Memory B cell (primary cell): Measurements from ENCODE around the gene KLHL29.

Experiments used
- ATAC-seq: fragments of 150-1000 bp; cut with Tn5 transposase; 2 replicates; pipeline ENCODE4 v1.10.0; 2021; ENCODE audit warnings: low read depth, mild to moderate bottlenecking, moderate library complexity
- DNase-seq, 2 donors: peaks; one replicate each; pipeline ENCODE4 v3.0.0; 2022; ENCODE audit warnings: low spot score in 2 of 2
- H3K27ac Mint-ChIP-seq: one replicate; pipeline ENCODE4 v1.8.0; 2022; ENCODE audit warnings: mild to moderate bottlenecking, moderate library complexity, mixed read lengths
- H3K27me3 Mint-ChIP-seq: one replicate; pipeline ENCODE4 v1.8.0; 2022; ENCODE audit warnings: mixed read lengths
- H3K36me3 Mint-ChIP-seq: one replicate; pipeline ENCODE4 v1.8.0; 2022; ENCODE audit warnings: mild to moderate bottlenecking, mixed read lengths
- H3K4me1 Mint-ChIP-seq: one replicate; pipeline ENCODE4 v1.8.0; 2022; ENCODE audit warnings: mixed read lengths
- H3K4me3 Mint-ChIP-seq: one replicate; pipeline ENCODE4 v1.8.0; 2022; ENCODE audit warnings: mild to moderate bottlenecking, moderate library complexity, mixed read lengths
- H3K9me3 Mint-ChIP-seq: one replicate; pipeline ENCODE4 v1.8.0; 2022; ENCODE audit warnings: mixed read lengths

Gene KLHL29

GRCh38 chr2:23543728-23544127 lies 158.7 kb downstream of the KLHL29 start:
- H3K4me1 Mint-ChIP-seq = no peaks in the 10 kb centered on the region
- no peaks in the 10 kb centered on the region for H3K9me3 Mint-ChIP-seq
- H3K27ac Mint-ChIP-seq = no peak overlapping the region
- H3K36me3 Mint-ChIP-seq = peaks cover 1% of the 10 kb centered on the region
- no peak overlapping the region for H3K4me3 Mint-ChIP-seq
- ATAC-seq = no peak
- DNase-seq = no peak
- peaks cover 7% of the 10 kb centered on the region for H3K27me3 Mint-ChIP-seq

- Mint-ChIP-seq H3K36me3 (peaks cover 1% of the 10 kb centered on the region), H3K27ac (no peak overlapping the region), H3K27me3 (peaks cover 5% of the 10 kb centered on the region), H3K4me3 (no peak overlapping the region), H3K9me3 (no peaks in the 10 kb centered on the region), H3K4me1 (no peaks in the 10 kb centered on the region)
- no peak for ATAC-seq
- DNase-seq = no peak
Measured at GRCh38 chr2:23544589-23545295, 159.8 kb downstream of the KLHL29 start.

- no peaks in the 10 kb centered on the region for H3K4me1 Mint-ChIP-seq
- no peak for DNase-seq
- H3K9me3 Mint-ChIP-seq = no peaks in the 10 kb centered on the region
- H3K27me3 Mint-ChIP-seq = peaks cover 4% of the 10 kb centered on the region
- peaks cover under 1% of the 10 kb centered on the region for H3K36me3 Mint-ChIP-seq
- no peak overlapping the region for H3K4me3 Mint-ChIP-seq
- no peak for ATAC-seq
- H3K27ac Mint-ChIP-seq = no peak overlapping the region
Measured at GRCh38 chr2:23545396-23545795, 160.4 kb downstream of the KLHL29 start.

- Mint-ChIP-seq H3K4me3 (no peak overlapping the region), H3K9me3 (no peaks in the 10 kb centered on the region), H3K27ac (no peak overlapping the region), H3K36me3 (no peaks in the 10 kb centered on the region), H3K4me1 (no peaks in the 10 kb centered on the region), H3K27me3 (peaks cover 4% of the 10 kb centered on the region)
- no peak for ATAC-seq
- DNase-seq = no peak
Measured at GRCh38 chr2:23545811-23546210, 160.8 kb downstream of the KLHL29 start.

GRCh38 chr2:23546913-23547312 lies 161.9 kb downstream of the KLHL29 start:
- no peak for ATAC-seq
- peaks cover 4% of the 10 kb centered on the region for H3K27me3 Mint-ChIP-seq
- H3K36me3 Mint-ChIP-seq = no peaks in the 10 kb centered on the region

GRCh38 chr2:23547725-23548124 lies 162.7 kb downstream of the KLHL29 start:
- no peak overlapping the region for H3K4me3 Mint-ChIP-seq
- H3K27ac Mint-ChIP-seq = no peak overlapping the region
- H3K4me1 Mint-ChIP-seq = no peaks in the 10 kb centered on the region
- H3K27me3 Mint-ChIP-seq = peaks cover 4% of the 10 kb centered on the region
- DNase-seq (no peak), ATAC-seq (no peak)
- H3K36me3 Mint-ChIP-seq = no peaks in the 10 kb centered on the region
- H3K9me3 Mint-ChIP-seq = no peaks in the 10 kb centered on the region

More at GRCh38 chr2:23546913-23547312, 161.9 kb downstream of the KLHL29 start:
- no peaks in the 10 kb centered on the region for H3K4me1 Mint-ChIP-seq
- H3K4me3 Mint-ChIP-seq = no peak overlapping the region
- no peak overlapping the region for H3K27ac Mint-ChIP-seq
- no peaks in the 10 kb centered on the region for H3K9me3 Mint-ChIP-seq
- no peak for DNase-seq

GRCh38 chr2:23548143-23548769 lies 163.3 kb downstream of the KLHL29 start:
- DNase-seq (no peak), ATAC-seq (no peak)
- H3K27ac Mint-ChIP-seq = no peak overlapping the region
- no peak overlapping the region for H3K4me3 Mint-ChIP-seq
- H3K9me3 Mint-ChIP-seq = no peaks in the 10 kb centered on the region
- H3K4me1 Mint-ChIP-seq = no peaks in the 10 kb centered on the region
- H3K27me3 Mint-ChIP-seq = peaks cover 4% of the 10 kb centered on the region
- no peaks in the 10 kb centered on the region for H3K36me3 Mint-ChIP-seq

- Mint-ChIP-seq H3K27ac (no peak overlapping the region), H3K4me3 (no peak overlapping the region), H3K4me1 (no peaks in the 10 kb centered on the region), H3K36me3 (no peaks in the 10 kb centered on the region), H3K9me3 (no peaks in the 10 kb centered on the region), H3K27me3 (peaks cover 4% of the 10 kb centered on the region)
- no peak for ATAC-seq
- DNase-seq = no peak
Measured at GRCh38 chr2:23549051-23549450, 164.1 kb downstream of the KLHL29 start.

- H3K27ac Mint-ChIP-seq = no peak overlapping the region
- no peak overlapping the region for H3K4me3 Mint-ChIP-seq
Measured at GRCh38 chr2:23549821-23550530, 165.0 kb downstream of the KLHL29 start.

GRCh38 chr2:23550553-23550952 lies 165.6 kb downstream of the KLHL29 start:
- Mint-ChIP-seq H3K4me1 (no peaks in the 10 kb centered on the region), H3K36me3 (no peaks in the 10 kb centered on the region)
- no peak for ATAC-seq

More at GRCh38 chr2:23549821-23550530, 165.0 kb downstream of the KLHL29 start:
- DNase-seq (no peak), ATAC-seq (no peak)
- Mint-ChIP-seq H3K36me3 (no peaks in the 10 kb centered on the region), H3K4me1 (no peaks in the 10 kb centered on the region), H3K9me3 (no peaks in the 10 kb centered on the region), H3K27me3 (no peaks in the 10 kb centered on the region)

GRCh38 chr2:23551875-23552274 lies 166.9 kb downstream of the KLHL29 start:
- DNase-seq = no peak
- Mint-ChIP-seq H3K27me3 (no peaks in the 10 kb centered on the region), H3K27ac (no peak overlapping the region), H3K9me3 (no peaks in the 10 kb centered on the region), H3K4me3 (no peak overlapping the region), H3K36me3 (no peaks in the 10 kb centered on the region), H3K4me1 (no peaks in the 10 kb centered on the region)
- ATAC-seq = no peak

More at GRCh38 chr2:23550553-23550952, 165.6 kb downstream of the KLHL29 start:
- DNase-seq = no peak
- H3K27me3 Mint-ChIP-seq = no peaks in the 10 kb centered on the region
- no peak overlapping the region for H3K4me3 Mint-ChIP-seq
- H3K27ac Mint-ChIP-seq = no peak overlapping the region
- H3K9me3 Mint-ChIP-seq = no peaks in the 10 kb centered on the region

- Mint-ChIP-seq H3K4me3 (no peak overlapping the region), H3K27ac (no peak overlapping the region), H3K36me3 (no peaks in the 10 kb centered on the region), H3K9me3 (no peaks in the 10 kb centered on the region), H3K4me1 (peaks cover 3% of the 10 kb centered on the region), H3K27me3 (no peaks in the 10 kb centered on the region)
- no peak for DNase-seq
- ATAC-seq = no peak
Measured at GRCh38 chr2:23553561-23553960, 168.6 kb downstream of the KLHL29 start.

GRCh38 chr2:23554054-23554697 lies 169.2 kb downstream of the KLHL29 start:
- no peaks in the 10 kb centered on the region for H3K27me3 Mint-ChIP-seq
- H3K27ac Mint-ChIP-seq = no peak overlapping the region
- H3K4me3 Mint-ChIP-seq = no peak overlapping the region
- H3K36me3 Mint-ChIP-seq = no peaks in the 10 kb centered on the region
- H3K9me3 Mint-ChIP-seq = no peaks in the 10 kb centered on the region
- H3K4me1 Mint-ChIP-seq = peaks cover 3% of the 10 kb centered on the region
- ATAC-seq (no peak), DNase-seq (no peak)

- Mint-ChIP-seq H3K36me3 (no peaks in the 10 kb centered on the region), H3K4me3 (no peak overlapping the region)
Measured at GRCh38 chr2:23555944-23556343, 171.0 kb downstream of the KLHL29 start.

More at GRCh38 chr2:23555944-23556343, 171.0 kb downstream of the KLHL29 start:
- DNase-seq = no peak
- H3K27ac Mint-ChIP-seq = no peak overlapping the region
- H3K4me1 Mint-ChIP-seq = peaks cover 3% of the 10 kb centered on the region
- ATAC-seq = no peak
- H3K27me3 Mint-ChIP-seq = no peaks in the 10 kb centered on the region
- H3K9me3 Mint-ChIP-seq = no peaks in the 10 kb centered on the region
